Common myeloid progenitor, CD34-positive (primary cell): Measurements from ENCODE around the gene DYRK4.
A peak's percentile ranks its signal among the peaks of the same experiment; 100 is the strongest.

ENCODE experiments used
- CTCF ChIA-PET: fragments of 350-600 bp; sonication (Branson Sonifier 250); formaldehyde crosslinking; loops from one replicate; lab custom pipeline; 2021; ENCODE audit warnings: antibody characterized with exemption; lab: Charles Lee
- POLR2A ChIA-PET: fragments of 350-600 bp; sonication (Branson Sonifier 250); formaldehyde crosslinking; loops from one replicate; lab custom pipeline; 2021; ENCODE audit warnings: antibody characterized with exemption; lab: Charles Lee
- DNase-seq, 3 donors: peaks; one replicate each; pipeline versions ENCODE4 v3.0.0 to v3.0.0-alpha.2; 2013
- H3K27ac ChIP-seq, 2 experiments: 1 replicate in 1 of 2; 2 replicates in 1 of 2; pipeline ENCODE4 v1.7.0; 2013; ENCODE audit warnings: inconsistent platforms in 2 of 2, low read length in 2 of 2, mild to moderate bottlenecking in 2 of 2, low read depth in 1 of 2, moderate library complexity in 1 of 2; ENCODE audit not compliant: severe bottlenecking in 2 of 2, insufficient read depth in 1 of 2, poor library complexity in 1 of 2
- H3K27me3 ChIP-seq, 5 experiments: replicated peaks in 2 of 5; 1 replicate in 3 of 5; 2 replicates in 2 of 5; pipeline versions ENCODE4 v1.6.1 to v1.7.0; 2013; ENCODE audit warnings: low read length in 4 of 5, mild to moderate bottlenecking in 2 of 5, moderate library complexity in 2 of 5, inconsistent platforms in 1 of 5; ENCODE audit not compliant: insufficient read depth in 5 of 5, control insufficient read depth in 4 of 5
- H3K36me3 ChIP-seq, 4 experiments: 1 replicate in 2 of 4; 2 replicates in 2 of 4; pipeline versions ENCODE4 v1.6.1 to v1.7.0; 2013; ENCODE audit warnings: low read length in 3 of 4, control low read depth in 1 of 4, mild to moderate bottlenecking in 1 of 4; ENCODE audit not compliant: control insufficient read depth in 4 of 4, insufficient read depth in 4 of 4
- H3K4me1 ChIP-seq, 4 experiments: 1 replicate in 3 of 4; 2 replicates in 1 of 4; pipeline versions ENCODE4 v1.6.1 to v1.7.1; 2013; ENCODE audit warnings: low read length in 3 of 4, mild to moderate bottlenecking in 3 of 4, control low read depth in 1 of 4, inconsistent platforms in 1 of 4, moderate library complexity in 1 of 4; ENCODE audit not compliant: control insufficient read depth in 4 of 4, insufficient read depth in 4 of 4; ENCODE audit errors: control extremely low read depth in 1 of 4
- H3K4me3 ChIP-seq, 7 experiments: 1 replicate in 4 of 7; 2 replicates in 3 of 7; pipeline versions ENCODE4 v1.5.1 to v1.7.0; 2013; ENCODE audit warnings: mild to moderate bottlenecking in 7 of 7, low read length in 6 of 7, moderate library complexity in 6 of 7, inconsistent platforms in 2 of 7, low read depth in 2 of 7, control low read depth in 1 of 7; ENCODE audit not compliant: insufficient read depth in 4 of 7, control insufficient read depth in 1 of 7; ENCODE audit errors: extremely low read depth in 1 of 7
- H3K9me3 ChIP-seq, 5 experiments: 1 replicate in 4 of 5; 2 replicates in 1 of 5; pipeline versions ENCODE4 v1.6.1 to v1.7.1; 2013; ENCODE audit warnings: low read length in 4 of 5, mild to moderate bottlenecking in 2 of 5, inconsistent platforms in 1 of 5, low read depth in 1 of 5, moderate library complexity in 1 of 5; ENCODE audit not compliant: control insufficient read depth in 4 of 5, insufficient read depth in 2 of 5; ENCODE audit errors: control extremely low read depth in 1 of 5
- WGBS: methylation state at CpG from one replicate; pipeline ENCODE4 v1.1.5; 2013; ENCODE audit not compliant: insufficient coverage; 5-methylcytosine and 5-hydroxymethylcytosine counted together

The DYRK4 gene

GRCh38 chr12:4579305-4580102 is 17.5 kb downstream of the DYRK4 start:
- ChIA-PET POLR2A (no interaction called here), CTCF (interaction anchor here (1.0 to 2.4 kb wide), 5 partner anchors 25 to 433 kb away, joined by 3 to 8 read pairs (median 4); no protein-coding TSS in a partner anchor)
- 0% methylated on average over 5 of the region's 8 CpGs for WGBS
- Histone ChIP-seq H3K9me3 (no peaks in the 10 kb centered on the region), H3K27me3 (peaks cover 0 to 7% (median 0%) of the 10 kb centered on the region in 5 experiments), H3K36me3 (no peaks in the 10 kb centered on the region), H3K4me3 (peak overlapping the region in 1 of 7 experiments; percentile 37), H3K27ac (no peak overlapping the region), H3K4me1 (peaks cover 0 to 8% (median 0%) of the 10 kb centered on the region in 4 experiments)
- peak; percentile 62 to 86 (median 83) for DNase-seq

- no peak for DNase-seq
- POLR2A ChIA-PET: no interaction called here
- Histone ChIP-seq H3K4me3 (no peak overlapping the region), H3K27ac (no peak overlapping the region), H3K27me3 (peaks cover 0 to 7% (median 0%) of the 10 kb centered on the region in 5 experiments), H3K9me3 (no peaks in the 10 kb centered on the region), H3K36me3 (no peaks in the 10 kb centered on the region), H3K4me1 (peaks cover 0 to 8% (median 0%) of the 10 kb centered on the region in 4 experiments)
- 87% methylated on average over 3 of the region's 3 CpGs for WGBS
- CTCF ChIA-PET: interaction anchor here (0.6 to 2.4 kb wide), 6 partner anchors 9 to 186 kb away, joined by 3 to 8 read pairs (median 4); no protein-coding TSS in a partner anchor
Measured at GRCh38 chr12:4580281-4580688, 18.3 kb downstream of the DYRK4 start.

GRCh38 chr12:4584281-4584680 is 22.3 kb downstream of the DYRK4 start:
- peaks cover 0 to 6% (median 0%) of the 10 kb centered on the region in 4 experiments for H3K4me1 ChIP-seq
- ChIA-PET POLR2A (no interaction called here), CTCF (no interaction called here)
- WGBS: 100% methylated on average over 4 of the region's 6 CpGs
- H3K9me3 ChIP-seq: no peaks in the 10 kb centered on the region
- no peak overlapping the region for H3K27ac ChIP-seq
- no peaks in the 10 kb centered on the region for H3K36me3 ChIP-seq
- DNase-seq: no peak
- H3K27me3 ChIP-seq: peaks cover 0 to 14% (median 0%) of the 10 kb centered on the region in 5 experiments
- no peak overlapping the region for H3K4me3 ChIP-seq

GRCh38 chr12:4584896-4585295 is 22.9 kb downstream of the DYRK4 start:
- no peaks in the 10 kb centered on the region for H3K36me3 ChIP-seq
- ChIA-PET CTCF (interaction anchor here (1.0 kb wide), 1 partner anchor 173 kb away, joined by 3 read pairs; no protein-coding TSS in a partner anchor), POLR2A (no interaction called here)
- H3K27me3 ChIP-seq: peaks cover 0 to 14% (median 0%) of the 10 kb centered on the region in 5 experiments
- no peaks in the 10 kb centered on the region for H3K9me3 ChIP-seq
- no peak overlapping the region for H3K27ac ChIP-seq
- no peak for DNase-seq
- H3K4me3 ChIP-seq: no peak overlapping the region
- peaks cover 0 to 2% (median 0%) of the 10 kb centered on the region in 4 experiments for H3K4me1 ChIP-seq
- 92% methylated on average over 6 of the region's 7 CpGs for WGBS

- WGBS: 83% methylated on average over 4 of the region's 5 CpGs
- no peak overlapping the region for H3K4me3 ChIP-seq
- H3K9me3 ChIP-seq: no peaks in the 10 kb centered on the region
- no peaks in the 10 kb centered on the region for H3K36me3 ChIP-seq
- no peak for DNase-seq
- H3K27ac ChIP-seq: no peak overlapping the region
- CTCF ChIA-PET: interaction anchor here (1.0 kb wide), 1 partner anchor 9 kb away, joined by 3 read pairs; no protein-coding TSS in a partner anchor
- no peaks in the 10 kb centered on the region for H3K4me1 ChIP-seq
- peaks cover 0 to 10% (median 0%) of the 10 kb centered on the region in 5 experiments for H3K27me3 ChIP-seq
- POLR2A ChIA-PET: interaction anchor here (0.6 kb wide), 1 partner anchor 140 kb away, joined by 5 read pairs; no protein-coding TSS in a partner anchor
Measured at GRCh38 chr12:4586500-4586899, 24.5 kb downstream of the DYRK4 start.

GRCh38 chr12:4587108-4587507 is 25.1 kb downstream of the DYRK4 start:
- no peak overlapping the region for H3K27ac ChIP-seq
- 88% methylated on average over 8 of the region's 9 CpGs for WGBS
- CTCF ChIA-PET: no interaction called here
- POLR2A ChIA-PET: no interaction called here
- no peak for DNase-seq
- H3K9me3 ChIP-seq: no peaks in the 10 kb centered on the region
- peaks cover 0 to 9% (median 0%) of the 10 kb centered on the region in 5 experiments for H3K27me3 ChIP-seq
- H3K36me3 ChIP-seq: no peaks in the 10 kb centered on the region
- H3K4me1 ChIP-seq: no peaks in the 10 kb centered on the region
- no peak overlapping the region for H3K4me3 ChIP-seq

GRCh38 chr12:4588916-4589315 is 26.9 kb downstream of the DYRK4 start:
- H3K4me1 ChIP-seq: peaks cover 0 to 3% (median 0%) of the 10 kb centered on the region in 4 experiments
- H3K4me3 ChIP-seq: no peak overlapping the region
- H3K36me3 ChIP-seq: no peaks in the 10 kb centered on the region
- no peaks in the 10 kb centered on the region for H3K9me3 ChIP-seq
- peaks cover 0 to 9% (median 0%) of the 10 kb centered on the region in 5 experiments for H3K27me3 ChIP-seq
- ChIA-PET POLR2A (interaction anchor here (0.6 kb wide), 1 partner anchor 178 kb away, joined by 3 read pairs; no protein-coding TSS in a partner anchor), CTCF (no interaction called here)
- no CpG with 5 or more reads among the region's 3 CpGs for WGBS
- no peak for DNase-seq
- H3K27ac ChIP-seq: no peak overlapping the region
